HepG2 (cell line): ENCODE measurements around the gene COQ9. TPM values are rescaled to one million over a fixed set of nuclear protein-coding genes. Genes with fewer than 3 reads are reported as not detected.

Experiments used
- CBX1 ChIP-seq: IDR thresholded peaks from one replicate; pipeline ENCODE4 v1.6.1; 2016; ENCODE audit warnings: antibody characterized with exemption, low read depth
- DNMT1 ChIP-seq: sonication (generic); formaldehyde crosslinking; IDR thresholded peaks from 2 replicates; pipeline ENCODE4 v1.5.1; 2020; ENCODE audit warnings: mild to moderate bottlenecking, missing genetic modification reagents
- HNF4A ChIP-seq: sonication (generic); formaldehyde crosslinking; IDR thresholded peaks from 2 replicates; pipeline ENCODE4 v1.4.0; 2020; ENCODE audit warnings: missing genetic modification reagents
- KDM3A ChIP-seq: IDR thresholded peaks from 2 replicates; pipeline ENCODE4 v1.6.1; 2018; ENCODE audit warnings: low read depth, missing compliant biosample characterization
- LCORL ChIP-seq, 2 experiments: fragments of 450-650 bp in 1 of 2; sonication (generic) in 1 of 2; formaldehyde crosslinking in 1 of 2; IDR thresholded peaks; 2 replicates each; pipeline versions ENCODE4 v1.5.0 to v1.6.1; 2017 to 2020; ENCODE audit warnings: antibody characterized with exemption in 1 of 2, missing genetic modification reagents in 1 of 2
- MEIS1 ChIP-seq: sonication (generic); formaldehyde crosslinking; IDR thresholded peaks from 2 replicates; pipeline ENCODE4 v1.9.0; 2021; ENCODE audit warnings: mild to moderate bottlenecking, missing genetic modification reagents, moderate library complexity, borderline replicate concordance
- MIER3 ChIP-seq: IDR thresholded peaks from 2 replicates; pipeline ENCODE4 v1.6.1; 2016; ENCODE audit warnings: missing compliant biosample characterization, borderline replicate concordance
- NFKB2 ChIP-seq: sonication (generic); formaldehyde crosslinking; IDR thresholded peaks from 2 replicates; pipeline ENCODE4 v1.4.0; 2020; ENCODE audit warnings: missing genetic modification reagents, borderline replicate concordance
- RAD21 ChIP-seq: fragments of 450-650 bp; formaldehyde crosslinking; IDR thresholded peaks from 2 replicates; pipeline ENCODE4 v1.5.0; 2020; ENCODE audit warnings: mild to moderate bottlenecking
- SOX13 ChIP-seq, 3 experiments: fragments of 450-650 bp in 1 of 3; sonication (generic) in 1 of 3; formaldehyde crosslinking in 1 of 3; IDR thresholded peaks in 2 of 3; conservative IDR thresholded peaks in 1 of 3; 2 replicates each; pipeline versions ENCODE4 v1.5.0 to v1.6.1; 2016 to 2020; ENCODE audit warnings: antibody characterized with exemption in 1 of 3, mild to moderate bottlenecking in 1 of 3, missing compliant biosample characterization in 1 of 3, missing genetic modification reagents in 1 of 3, moderate library complexity in 1 of 3
- ZNF343 ChIP-seq: sonication (generic); formaldehyde crosslinking; IDR thresholded peaks from 2 replicates; pipeline ENCODE4 v1.4.0; 2020; ENCODE audit warnings: mild to moderate bottlenecking, missing genetic modification reagents
- ZNF572 ChIP-seq: sonication (generic); formaldehyde crosslinking; IDR thresholded peaks from 2 replicates; pipeline ENCODE4 v1.5.1; 2020; ENCODE audit warnings: mild to moderate bottlenecking, missing genetic modification reagents
- ZNF577 ChIP-seq: sonication (generic); formaldehyde crosslinking; IDR thresholded peaks from 2 replicates; pipeline ENCODE4 v1.4.0; 2020; ENCODE audit warnings: mild to moderate bottlenecking, low read depth, missing genetic modification reagents, borderline replicate concordance
- polyA plus RNA-seq, 8 experiments: library from polyadenylated mRNA; depleted of rRNA in 3 of 8; stranded (reverse) in 7 of 8; unstranded in 1 of 8; fragments of >200 nt; fragmentation: Illumina TruSeq in 4 of 8; extraction: Trizol in 4 of 8; gene quantifications; 2 replicates each; pipeline versions ENCODE4 v1.2.1 to v1.2.3, GENCODE V29; 2011 to 2016; ENCODE audit warnings: low read depth in 4 of 8, missing spikeins in 1 of 8, mixed read lengths in 1 of 8; ENCODE audit not compliant: insufficient read depth in 1 of 8
- total RNA-seq, 5 experiments: library from RNA; depleted of rRNA; stranded (reverse); fragments of >200 nt; fragmentation: Illumina TruSeq; extraction: Trizol; gene quantifications; 2 replicates each; pipeline ENCODE4 v1.2.3, GENCODE V29; 2016; ENCODE audit warnings: low read depth in 1 of 5
- TF ChIP-seq, protein P1 (sequence below): IDR thresholded peaks from 2 replicates; pipeline ENCODE4 v1.6.1; 2016
- TF ChIP-seq, protein P2 (sequence below): IDR thresholded peaks from 2 replicates; pipeline ENCODE4 v1.6.1; 2016; ENCODE audit warnings: missing biosample characterization, missing genetic modification reagents, low read depth
- TF ChIP-seq, protein P3 (sequence below): sonication (generic); formaldehyde crosslinking; IDR thresholded peaks from 2 replicates; pipeline ENCODE4 v1.4.0; 2020; ENCODE audit warnings: missing genetic modification reagents, low read depth, mild to moderate bottlenecking, borderline replicate concordance
- TF ChIP-seq, protein P4 (sequence below): sonication (generic); formaldehyde crosslinking; IDR thresholded peaks from 2 replicates; pipeline ENCODE4 v1.4.0; 2020; ENCODE audit warnings: missing genetic modification reagents

Gene COQ9
- total and polyA plus RNA-seq, 2 of the 13 experiments (the other 11 are each of a cell fraction or from before 2014, with no cell fraction given) = 57.5 to 108 TPM

DNA sequence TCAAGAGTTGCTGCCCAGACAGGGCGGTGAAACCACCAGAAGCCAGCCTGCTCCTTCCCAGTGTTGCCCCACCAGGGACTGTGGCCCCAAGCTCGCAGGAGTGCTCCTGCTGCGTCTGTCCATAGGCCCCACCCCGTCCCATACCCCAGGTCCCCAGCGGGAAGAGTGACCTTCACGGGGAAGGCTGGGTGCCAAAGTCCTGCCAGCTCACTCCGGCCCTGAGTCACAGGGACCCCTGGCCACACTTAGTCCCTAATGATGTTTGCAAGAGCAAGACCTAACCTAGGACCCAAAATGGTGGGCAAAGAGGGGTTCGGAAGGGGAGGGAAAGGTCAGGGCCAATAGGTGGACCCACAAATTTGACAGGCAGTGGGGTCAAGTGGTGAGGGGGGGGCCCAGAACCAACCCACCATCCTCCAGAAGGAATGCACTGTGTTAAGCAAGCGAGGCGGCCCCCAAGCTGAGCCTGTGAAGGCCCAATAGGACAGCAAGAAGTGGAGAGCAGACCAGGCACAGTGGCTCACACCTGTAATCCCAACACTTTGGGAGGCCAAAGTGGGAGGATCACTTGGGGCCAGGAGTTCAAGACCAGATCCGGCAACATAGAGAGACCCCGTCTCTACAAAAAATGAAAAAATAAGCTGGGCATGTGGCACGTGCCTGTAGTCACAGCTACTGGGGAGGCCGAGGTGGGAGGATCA lies 35.7 kb downstream of the COQ9 start (continued):
- TF ChIP-seq ZNF572 (CRISPR knock-in tag) (peak; percentile 84; the same call in 1 of the 2 replicates), SOX13 (IDR thresholded peaks at IDR 0.05) (no peak), SOX13 (CRISPR knock-in tag; conservative IDR thresholded peaks at IDR 0.05 in 1 of 2, IDR thresholded peaks at IDR 0.05 in 1 of 2) (0 out of 4 replicates have a peak, but pooled peaks of 1 of the 2 experiments have one; percentile 27), ZNF577 (CRISPR knock-in tag) (no peak), MIER3 (CRISPR knock-in tag) (no peak; the same call in 1 of the 2 replicates), HNF4A (peak; percentile 92), MEIS1 (CRISPR knock-in tag) (no peak; the same call in 1 of the 2 replicates), DNMT1 (no peak), RAD21 (CRISPR knock-in tag) (no peak; the same call in none of the 2 replicates), LCORL (IDR thresholded peaks at IDR 0.05) (peak; percentile 70), LCORL (CRISPR knock-in tag; IDR thresholded peaks at IDR 0.05) (peak; percentile 100), CBX1 (peak; percentile 79), ZNF343 (CRISPR knock-in tag) (no peak), NFKB2 (CRISPR knock-in tag) (no peak), KDM3A (CRISPR knock-in tag) (peak; percentile 76; the same call in 1 of the 2 replicates)
- TF ChIP-seq, protein P1, sequence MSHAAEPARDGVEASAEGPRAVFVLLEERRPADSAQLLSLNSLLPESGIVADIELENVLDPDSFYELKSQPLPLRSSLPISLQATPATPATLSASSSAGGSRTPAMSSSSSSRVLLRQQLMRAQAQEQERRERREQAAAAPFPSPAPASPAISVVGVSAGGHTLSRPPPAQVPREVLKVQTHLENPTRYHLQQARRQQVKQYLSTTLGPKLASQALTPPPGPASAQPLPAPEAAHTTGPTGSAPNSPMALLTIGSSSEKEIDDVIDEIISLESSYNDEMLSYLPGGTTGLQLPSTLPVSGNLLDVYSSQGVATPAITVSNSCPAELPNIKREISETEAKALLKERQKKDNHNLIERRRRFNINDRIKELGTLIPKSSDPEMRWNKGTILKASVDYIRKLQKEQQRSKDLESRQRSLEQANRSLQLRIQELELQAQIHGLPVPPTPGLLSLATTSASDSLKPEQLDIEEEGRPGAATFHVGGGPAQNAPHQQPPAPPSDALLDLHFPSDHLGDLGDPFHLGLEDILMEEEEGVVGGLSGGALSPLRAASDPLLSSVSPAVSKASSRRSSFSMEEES (CRISPR knock-in tag) = 0 out of 2 replicates have a peak, but pooled peaks have one; percentile 4
- TF ChIP-seq, protein P2, sequence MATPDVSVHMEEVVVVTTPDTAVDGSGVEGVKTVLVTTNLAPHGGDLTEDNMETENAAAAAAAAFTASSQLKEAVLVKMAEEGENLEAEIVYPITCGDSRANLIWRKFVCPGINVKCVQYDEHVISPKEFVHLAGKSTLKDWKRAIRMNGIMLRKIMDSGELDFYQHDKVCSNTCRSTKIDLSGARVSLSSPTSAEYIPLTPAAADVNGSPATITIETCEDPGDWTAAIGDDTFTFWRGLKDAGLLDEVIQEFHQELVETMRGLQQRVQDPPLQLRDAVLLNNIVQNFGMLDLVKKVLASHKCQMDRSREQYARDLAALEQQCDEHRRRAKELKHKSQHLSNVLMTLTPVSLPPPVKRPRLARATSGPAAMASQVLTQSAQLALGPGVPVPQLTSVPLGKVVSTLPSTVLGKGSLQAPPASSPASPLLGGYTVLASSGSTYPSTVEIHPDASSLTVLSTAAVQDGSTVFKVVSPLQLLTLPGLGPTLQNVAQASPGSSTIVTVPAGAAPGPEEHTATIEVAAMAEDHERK = no peak
- TF ChIP-seq, protein P3, sequence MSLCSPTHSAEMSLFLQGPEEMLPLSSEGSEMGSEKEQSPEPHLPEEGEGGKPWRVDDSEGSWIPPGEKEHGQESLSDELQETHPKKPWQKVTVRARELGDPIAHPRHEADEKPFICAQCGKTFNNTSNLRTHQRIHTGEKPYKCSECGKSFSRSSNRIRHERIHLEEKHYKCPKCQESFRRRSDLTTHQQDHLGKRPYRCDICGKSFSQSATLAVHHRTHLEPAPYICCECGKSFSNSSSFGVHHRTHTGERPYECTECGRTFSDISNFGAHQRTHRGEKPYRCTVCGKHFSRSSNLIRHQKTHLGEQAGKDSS (CRISPR knock-in tag) = peak; percentile 69; the same call in 1 of the 2 replicates
- TF ChIP-seq, protein P4, sequence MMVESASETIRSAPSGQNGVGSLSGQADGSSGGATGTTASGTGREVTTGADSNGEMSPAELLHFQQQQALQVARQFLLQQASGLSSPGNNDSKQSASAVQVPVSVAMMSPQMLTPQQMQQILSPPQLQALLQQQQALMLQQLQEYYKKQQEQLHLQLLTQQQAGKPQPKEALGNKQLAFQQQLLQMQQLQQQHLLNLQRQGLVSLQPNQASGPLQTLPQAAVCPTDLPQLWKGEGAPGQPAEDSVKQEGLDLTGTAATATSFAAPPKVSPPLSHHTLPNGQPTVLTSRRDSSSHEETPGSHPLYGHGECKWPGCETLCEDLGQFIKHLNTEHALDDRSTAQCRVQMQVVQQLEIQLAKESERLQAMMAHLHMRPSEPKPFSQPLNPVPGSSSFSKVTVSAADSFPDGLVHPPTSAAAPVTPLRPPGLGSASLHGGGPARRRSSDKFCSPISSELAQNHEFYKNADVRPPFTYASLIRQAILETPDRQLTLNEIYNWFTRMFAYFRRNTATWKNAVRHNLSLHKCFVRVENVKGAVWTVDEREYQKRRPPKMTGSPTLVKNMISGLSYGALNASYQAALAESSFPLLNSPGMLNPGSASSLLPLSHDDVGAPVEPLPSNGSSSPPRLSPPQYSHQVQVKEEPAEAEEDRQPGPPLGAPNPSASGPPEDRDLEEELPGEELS = peak; percentile 56
